Cardiac fibroblast (primary cell): ENCODE measurements around the gene PDE1C.

Experiments
- DNase-seq, 2 donors: peaks; one replicate each; pipeline versions ENCODE4 v3.0.0 to v3.0.0-alpha.2; 2010; ENCODE audit warnings: low read depth in 2 of 2
- H3K4me3 ChIP-seq, 2 donors: replicated peaks in 1 of 2; 1 replicate in 1 of 2; 2 replicates in 1 of 2; pipeline ENCODE4 v1.5.1; 2011; ENCODE audit warnings: low read depth in 2 of 2, low read length in 2 of 2, mild to moderate bottlenecking in 2 of 2, moderate library complexity in 1 of 2
- CTCF ChIP-seq: IDR thresholded peaks from one replicate; pipeline ENCODE4 v1.5.1; 2011; ENCODE audit warnings: low read depth, mild to moderate bottlenecking, low read length, inconsistent platforms

The PDE1C gene

GRCh38 chr7:31874631-31875386, 195.4 kb downstream of the PDE1C start:
- no peak for TF ChIP-seq CTCF
- no peak for DNase-seq

GRCh38 chr7:31873816-31874597, 196.2 kb downstream of the PDE1C start:
- TF ChIP-seq CTCF, result no peak
- no peak for DNase-seq
- H3K4me3 ChIP-seq, result no peak overlapping the region

More at GRCh38 chr7:31874631-31875386, 195.4 kb downstream of the PDE1C start:
- H3K4me3 ChIP-seq, result no peak overlapping the region

GRCh38 chr7:31872545-31873370, 197.4 kb downstream of the PDE1C start:
- no peak for DNase-seq
- no peak overlapping the region for H3K4me3 ChIP-seq
- TF ChIP-seq CTCF, result no peak

- H3K4me3 ChIP-seq, result no peak overlapping the region
- TF ChIP-seq CTCF, result no peak
- no peak for DNase-seq
These were observed 205.6 kb downstream of the PDE1C start for GRCh38 chr7:31864646-31865045.

GRCh38 chr7:31860925-31861324, 209.3 kb downstream of the PDE1C start:
- no peak overlapping the region for H3K4me3 ChIP-seq
- DNase-seq, result peak in 1 of 2 donors; percentile 4

More at GRCh38 chr7:31860925-31861324, 209.3 kb downstream of the PDE1C start:
- TF ChIP-seq CTCF, result no peak
